Liver (tissue), 9 donors: ENCODE results near the gene FOXP3. TPM values are rescaled to one million over a fixed set of nuclear protein-coding genes. Genes with fewer than 3 reads are reported as not detected.

Experiments
- DNase-seq: peaks from one replicate; pipeline ENCODE4 v3.0.0-alpha.2; 2017; ENCODE audit warnings: low spot score
- H3K27ac ChIP-seq, 2 donors: one replicate each; pipeline ENCODE4 v1.7.0; 2013; ENCODE audit warnings: inconsistent platforms in 2 of 2, low read length in 2 of 2, control low read depth in 1 of 2, low read depth in 1 of 2, mild to moderate bottlenecking in 1 of 2
- H3K27me3 ChIP-seq, 4 donors: one replicate each; pipeline versions ENCODE4 v1.6.1 to v1.7.0; 2013; ENCODE audit warnings: low read length in 3 of 4, inconsistent platforms in 1 of 4, mild to moderate bottlenecking in 1 of 4, moderate library complexity in 1 of 4; ENCODE audit not compliant: control insufficient read depth in 4 of 4, insufficient read depth in 4 of 4
- H3K36me3 ChIP-seq, 4 donors: one replicate each; pipeline versions ENCODE4 v1.6.1 to v1.7.0; 2013; ENCODE audit warnings: low read length in 3 of 4, mild to moderate bottlenecking in 3 of 4, low read depth in 1 of 4, moderate library complexity in 1 of 4; ENCODE audit not compliant: control insufficient read depth in 4 of 4, insufficient read depth in 3 of 4
- H3K4me1 ChIP-seq, 4 donors: one replicate each; pipeline versions ENCODE4 v1.6.1 to v1.7.0; 2013; ENCODE audit warnings: low read length in 3 of 4, mild to moderate bottlenecking in 3 of 4, moderate library complexity in 1 of 4; ENCODE audit not compliant: control insufficient read depth in 4 of 4, insufficient read depth in 4 of 4
- H3K4me3 ChIP-seq, 3 donors: one replicate each; pipeline versions ENCODE4 v1.6.1 to v1.7.0; 2013; ENCODE audit warnings: low read length in 3 of 3, control low read depth in 1 of 3, low read depth in 1 of 3, mild to moderate bottlenecking in 1 of 3
- H3K9ac ChIP-seq, 2 donors: one replicate each; pipeline ENCODE4 v1.7.0; 2013; ENCODE audit warnings: low read length in 2 of 2, mild to moderate bottlenecking in 2 of 2, moderate library complexity in 2 of 2, control low read depth in 1 of 2, low read depth in 1 of 2
- H3K9me3 ChIP-seq, 4 donors: one replicate each; pipeline versions ENCODE4 v1.6.1 to v1.7.0; 2013; ENCODE audit warnings: low read length in 3 of 4; ENCODE audit not compliant: control insufficient read depth in 4 of 4
- EGR1 ChIP-seq, 2 donors: IDR thresholded peaks; 2 replicates each; pipeline ENCODE4 v1.6.1; 2016 to 2018; ENCODE audit warnings: antibody characterized with exemption in 2 of 2, low read depth in 2 of 2
- FOXA1 ChIP-seq: IDR thresholded peaks from 2 replicates; pipeline ENCODE4 v1.6.1; 2016; ENCODE audit warnings: antibody characterized with exemption
- FOXA2 ChIP-seq: IDR thresholded peaks from 2 replicates; pipeline ENCODE4 v1.6.1; 2016; ENCODE audit warnings: antibody characterized with exemption
- GABPA ChIP-seq, 2 donors: IDR thresholded peaks in 1 of 2; conservative IDR thresholded peaks in 1 of 2; 2 replicates each; pipeline ENCODE4 v1.6.1; 2016; ENCODE audit warnings: antibody characterized with exemption in 2 of 2, mild to moderate bottlenecking in 1 of 2, moderate library complexity in 1 of 2
- HNF4A ChIP-seq, 2 donors: conservative IDR thresholded peaks; 2 replicates each; pipeline ENCODE4 v1.6.1; 2016; ENCODE audit warnings: antibody characterized with exemption in 2 of 2, mild to moderate bottlenecking in 2 of 2
- HNF4G ChIP-seq: IDR thresholded peaks from 2 replicates; pipeline ENCODE4 v1.6.1; 2016; ENCODE audit warnings: antibody characterized with exemption
- JUND ChIP-seq, 2 donors: IDR thresholded peaks; 2 replicates each; pipeline ENCODE4 v1.6.1; 2016; ENCODE audit warnings: antibody characterized with exemption in 2 of 2
- NR2F2 ChIP-seq: IDR thresholded peaks from 2 replicates; pipeline ENCODE4 v1.6.1; 2016; ENCODE audit warnings: antibody characterized with exemption
- RAD21 ChIP-seq, 2 donors: IDR thresholded peaks; 2 replicates each; pipeline ENCODE4 v1.6.1; 2016; ENCODE audit warnings: antibody characterized with exemption in 2 of 2, mild to moderate bottlenecking in 2 of 2
- RXRA ChIP-seq, 2 donors: IDR thresholded peaks; 2 replicates each; pipeline ENCODE4 v1.6.1; 2017 to 2018; ENCODE audit warnings: antibody characterized with exemption in 2 of 2, mild to moderate bottlenecking in 1 of 2
- SP1 ChIP-seq: IDR thresholded peaks from 2 replicates; pipeline ENCODE4 v1.6.1; 2018; ENCODE audit warnings: antibody characterized with exemption, mild to moderate bottlenecking
- TAF1 ChIP-seq: conservative IDR thresholded peaks from 2 replicates; pipeline ENCODE4 v1.6.1; 2016; ENCODE audit warnings: antibody characterized with exemption, mild to moderate bottlenecking
- YY1 ChIP-seq: IDR thresholded peaks from 2 replicates; pipeline ENCODE4 v1.6.1; 2016; ENCODE audit warnings: antibody characterized with exemption, mild to moderate bottlenecking
- WGBS: extraction: QIAGEN DNeasy Blood & Tissue Kit; methylation state at CpG from one replicate; pipeline ENCODE4 v1.1.7; 2013; 5-methylcytosine and 5-hydroxymethylcytosine counted together
- polyA plus RNA-seq, 2 donors: library from polyadenylated mRNA; stranded (reverse) in 1 of 2; unstranded in 1 of 2; fragments of 200-250 nt in 1 of 2; fragments of >200 nt in 1 of 2; fragmentation: Nextera tagmentation in 1 of 2; extraction: Ambion mirVana in 1 of 2; gene quantifications; one replicate each; pipeline versions ENCODE4 v1.2.1 to v1.2.3, GENCODE V29; 2013 to 2015
- total RNA-seq, 2 donors: library from RNA; depleted of rRNA; stranded (reverse); fragments of >200 nt; gene quantifications; one replicate each; pipeline ENCODE4 v1.2.3, GENCODE V29; 2014
- TF ChIP-seq, protein P1 (sequence below): IDR thresholded peaks from 2 replicates; pipeline ENCODE4 v1.6.1; 2016; ENCODE audit warnings: antibody characterized with exemption
- TF ChIP-seq, protein P2 (sequence below): fragments of 150-350 bp; IDR thresholded peaks from 2 replicates; pipeline ENCODE4 v1.5.1; 2017; ENCODE audit warnings: improper control_type of control experiment, low read depth, low read length; ENCODE audit not compliant: missing input control
- TF ChIP-seq, protein P3 (sequence below): IDR thresholded peaks from 2 replicates; pipeline ENCODE4 v1.6.1; 2016; ENCODE audit warnings: antibody characterized with exemption
- TF ChIP-seq, protein P4 (sequence below): IDR thresholded peaks from 2 replicates; pipeline ENCODE4 v1.6.1; 2016; ENCODE audit warnings: antibody characterized with exemption, mild to moderate bottlenecking
- TF ChIP-seq, protein P5 (sequence below): IDR thresholded peaks from 2 replicates; pipeline ENCODE4 v1.6.1; 2016; ENCODE audit warnings: antibody characterized with exemption
- donor health status: healthy.
- donor health status: healthy.
- donor health status: healthy.
- donor health status: healthy.
- donor health status: healthy.

The FOXP3 gene
- total and polyA plus RNA-seq, 4 donors, result 0.05 to 0.65 (median 0.19) TPM

DNA sequence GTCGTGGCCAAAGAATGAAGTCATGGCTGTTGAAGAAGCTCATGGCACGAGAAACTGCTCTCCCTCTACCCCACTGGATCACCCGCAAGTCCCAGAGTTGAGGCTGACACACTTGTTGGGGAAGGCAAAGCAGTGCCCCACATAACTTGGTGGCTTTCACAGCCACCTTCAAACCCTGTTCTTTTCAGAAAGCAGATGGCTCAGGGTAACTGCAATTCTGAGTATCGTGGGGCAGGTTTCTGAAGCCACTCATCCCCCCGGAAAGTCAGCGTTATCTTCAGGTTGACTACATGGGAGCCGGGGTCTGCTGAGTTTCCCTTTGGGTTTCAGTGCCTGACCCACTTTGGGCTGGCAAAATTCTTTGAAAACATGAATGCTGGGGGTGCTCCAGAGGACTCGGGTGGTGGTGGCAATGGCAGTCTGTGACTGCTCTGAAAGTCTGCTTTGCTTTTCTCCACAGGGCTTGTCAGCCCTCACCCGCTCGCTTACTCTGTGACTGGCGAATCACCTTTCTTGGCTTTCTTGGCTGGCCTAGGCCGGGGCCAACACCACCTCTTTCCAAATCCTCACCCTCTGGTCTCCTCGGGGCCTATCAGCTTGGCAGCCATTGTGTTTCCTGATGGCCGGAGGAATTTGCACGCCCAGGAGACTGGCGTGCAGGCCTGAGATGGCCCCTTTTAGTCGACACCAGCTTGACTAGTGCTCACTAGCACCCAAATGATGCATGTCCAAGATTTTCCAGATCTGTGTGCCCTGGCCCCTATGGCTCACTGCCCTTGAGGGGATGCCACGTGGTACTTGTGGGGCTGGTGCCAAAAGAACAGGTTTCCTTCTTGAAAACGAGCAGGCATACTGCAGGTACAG is 12.4 kb upstream of the FOXP3 start:
- DNase-seq, result no peak
- WGBS, result 84% methylated on average over 19 of the region's 19 CpGs
- TF ChIP-seq TAF1 (no peak), NR2F2 (no peak), HNF4G (no peak), RAD21 (IDR thresholded peaks at IDR 0.05) (no peak), HNF4A (conservative IDR thresholded peaks at IDR 0.05) (no peak), YY1 (no peak), FOXA1 (no peak), FOXA2 (no peak), GABPA (IDR thresholded peaks at IDR 0.05 in 1 of 2, conservative IDR thresholded peaks at IDR 0.05 in 1 of 2) (no peak), SP1 (no peak), EGR1 (IDR thresholded peaks at IDR 0.05; ENCODE audit: low read depth in 2 of 2) (no peak), JUND (IDR thresholded peaks at IDR 0.05) (no peak), RXRA (IDR thresholded peaks at IDR 0.05) (no peak)
- TF ChIP-seq, protein P1, sequence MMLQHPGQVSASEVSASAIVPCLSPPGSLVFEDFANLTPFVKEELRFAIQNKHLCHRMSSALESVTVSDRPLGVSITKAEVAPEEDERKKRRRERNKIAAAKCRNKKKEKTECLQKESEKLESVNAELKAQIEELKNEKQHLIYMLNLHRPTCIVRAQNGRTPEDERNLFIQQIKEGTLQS, result no peak
- TF ChIP-seq, protein P2, sequence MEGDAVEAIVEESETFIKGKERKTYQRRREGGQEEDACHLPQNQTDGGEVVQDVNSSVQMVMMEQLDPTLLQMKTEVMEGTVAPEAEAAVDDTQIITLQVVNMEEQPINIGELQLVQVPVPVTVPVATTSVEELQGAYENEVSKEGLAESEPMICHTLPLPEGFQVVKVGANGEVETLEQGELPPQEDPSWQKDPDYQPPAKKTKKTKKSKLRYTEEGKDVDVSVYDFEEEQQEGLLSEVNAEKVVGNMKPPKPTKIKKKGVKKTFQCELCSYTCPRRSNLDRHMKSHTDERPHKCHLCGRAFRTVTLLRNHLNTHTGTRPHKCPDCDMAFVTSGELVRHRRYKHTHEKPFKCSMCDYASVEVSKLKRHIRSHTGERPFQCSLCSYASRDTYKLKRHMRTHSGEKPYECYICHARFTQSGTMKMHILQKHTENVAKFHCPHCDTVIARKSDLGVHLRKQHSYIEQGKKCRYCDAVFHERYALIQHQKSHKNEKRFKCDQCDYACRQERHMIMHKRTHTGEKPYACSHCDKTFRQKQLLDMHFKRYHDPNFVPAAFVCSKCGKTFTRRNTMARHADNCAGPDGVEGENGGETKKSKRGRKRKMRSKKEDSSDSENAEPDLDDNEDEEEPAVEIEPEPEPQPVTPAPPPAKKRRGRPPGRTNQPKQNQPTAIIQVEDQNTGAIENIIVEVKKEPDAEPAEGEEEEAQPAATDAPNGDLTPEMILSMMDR, result no peak
- TF ChIP-seq, protein P3, sequence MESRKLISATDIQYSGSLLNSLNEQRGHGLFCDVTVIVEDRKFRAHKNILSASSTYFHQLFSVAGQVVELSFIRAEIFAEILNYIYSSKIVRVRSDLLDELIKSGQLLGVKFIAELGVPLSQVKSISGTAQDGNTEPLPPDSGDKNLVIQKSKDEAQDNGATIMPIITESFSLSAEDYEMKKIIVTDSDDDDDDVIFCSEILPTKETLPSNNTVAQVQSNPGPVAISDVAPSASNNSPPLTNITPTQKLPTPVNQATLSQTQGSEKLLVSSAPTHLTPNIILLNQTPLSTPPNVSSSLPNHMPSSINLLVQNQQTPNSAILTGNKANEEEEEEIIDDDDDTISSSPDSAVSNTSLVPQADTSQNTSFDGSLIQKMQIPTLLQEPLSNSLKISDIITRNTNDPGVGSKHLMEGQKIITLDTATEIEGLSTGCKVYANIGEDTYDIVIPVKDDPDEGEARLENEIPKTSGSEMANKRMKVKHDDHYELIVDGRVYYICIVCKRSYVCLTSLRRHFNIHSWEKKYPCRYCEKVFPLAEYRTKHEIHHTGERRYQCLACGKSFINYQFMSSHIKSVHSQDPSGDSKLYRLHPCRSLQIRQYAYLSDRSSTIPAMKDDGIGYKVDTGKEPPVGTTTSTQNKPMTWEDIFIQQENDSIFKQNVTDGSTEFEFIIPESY, result no peak
- TF ChIP-seq, protein P4, sequence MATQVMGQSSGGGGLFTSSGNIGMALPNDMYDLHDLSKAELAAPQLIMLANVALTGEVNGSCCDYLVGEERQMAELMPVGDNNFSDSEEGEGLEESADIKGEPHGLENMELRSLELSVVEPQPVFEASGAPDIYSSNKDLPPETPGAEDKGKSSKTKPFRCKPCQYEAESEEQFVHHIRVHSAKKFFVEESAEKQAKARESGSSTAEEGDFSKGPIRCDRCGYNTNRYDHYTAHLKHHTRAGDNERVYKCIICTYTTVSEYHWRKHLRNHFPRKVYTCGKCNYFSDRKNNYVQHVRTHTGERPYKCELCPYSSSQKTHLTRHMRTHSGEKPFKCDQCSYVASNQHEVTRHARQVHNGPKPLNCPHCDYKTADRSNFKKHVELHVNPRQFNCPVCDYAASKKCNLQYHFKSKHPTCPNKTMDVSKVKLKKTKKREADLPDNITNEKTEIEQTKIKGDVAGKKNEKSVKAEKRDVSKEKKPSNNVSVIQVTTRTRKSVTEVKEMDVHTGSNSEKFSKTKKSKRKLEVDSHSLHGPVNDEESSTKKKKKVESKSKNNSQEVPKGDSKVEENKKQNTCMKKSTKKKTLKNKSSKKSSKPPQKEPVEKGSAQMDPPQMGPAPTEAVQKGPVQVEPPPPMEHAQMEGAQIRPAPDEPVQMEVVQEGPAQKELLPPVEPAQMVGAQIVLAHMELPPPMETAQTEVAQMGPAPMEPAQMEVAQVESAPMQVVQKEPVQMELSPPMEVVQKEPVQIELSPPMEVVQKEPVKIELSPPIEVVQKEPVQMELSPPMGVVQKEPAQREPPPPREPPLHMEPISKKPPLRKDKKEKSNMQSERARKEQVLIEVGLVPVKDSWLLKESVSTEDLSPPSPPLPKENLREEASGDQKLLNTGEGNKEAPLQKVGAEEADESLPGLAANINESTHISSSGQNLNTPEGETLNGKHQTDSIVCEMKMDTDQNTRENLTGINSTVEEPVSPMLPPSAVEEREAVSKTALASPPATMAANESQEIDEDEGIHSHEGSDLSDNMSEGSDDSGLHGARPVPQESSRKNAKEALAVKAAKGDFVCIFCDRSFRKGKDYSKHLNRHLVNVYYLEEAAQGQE, result no peak
- TF ChIP-seq, protein P5, sequence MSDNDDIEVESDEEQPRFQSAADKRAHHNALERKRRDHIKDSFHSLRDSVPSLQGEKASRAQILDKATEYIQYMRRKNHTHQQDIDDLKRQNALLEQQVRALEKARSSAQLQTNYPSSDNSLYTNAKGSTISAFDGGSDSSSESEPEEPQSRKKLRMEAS, result no peak
- H3K4me3 ChIP-seq, result no peak overlapping the region
- no peaks in the 10 kb centered on the region for H3K27me3 ChIP-seq
- H3K27ac ChIP-seq, result no peak overlapping the region
- H3K4me1 ChIP-seq, result peaks cover under 1 to 15% (median 7%) of the 10 kb centered on the region in 4 donors
- no peak overlapping the region for H3K9ac ChIP-seq
- H3K9me3 ChIP-seq, result no peaks in the 10 kb centered on the region
- H3K36me3 ChIP-seq, result no peaks in the 10 kb centered on the region
